Trophoblast cell (in vitro differentiated cells and primary cell): ENCODE data around the gene C10orf71.

Experiments used
- DNase-seq, 2 donors: peaks; one replicate each; pipeline ENCODE4 v3.0.0-alpha.2; 2016
- H2AFZ ChIP-seq: 2 replicates; pipeline ENCODE4 v1.6.1; 2013; ENCODE audit warnings: low read length, moderate library complexity, mild to moderate bottlenecking; ENCODE audit not compliant: insufficient read depth, poor library complexity
- H2AK5ac ChIP-seq: 2 replicates; pipeline ENCODE4 v1.6.1; 2013; ENCODE audit warnings: mild to moderate bottlenecking, low read length
- H2BK120ac ChIP-seq: 2 replicates; pipeline ENCODE4 v1.6.1; 2013; ENCODE audit warnings: low read length, mild to moderate bottlenecking, moderate library complexity; ENCODE audit not compliant: insufficient read depth, poor library complexity
- H2BK12ac ChIP-seq: 2 replicates; pipeline ENCODE4 v1.6.1; 2013; ENCODE audit warnings: mild to moderate bottlenecking, low read length, moderate library complexity
- H2BK5ac ChIP-seq: 2 replicates; pipeline ENCODE4 v1.6.1; 2013; ENCODE audit warnings: low read length, low read depth, moderate library complexity, mild to moderate bottlenecking; ENCODE audit not compliant: poor library complexity
- H3K14ac ChIP-seq: 2 replicates; pipeline ENCODE4 v1.6.1; 2013; ENCODE audit warnings: mild to moderate bottlenecking, low read length
- H3K18ac ChIP-seq: 2 replicates; pipeline ENCODE4 v1.6.1; 2013; ENCODE audit warnings: mild to moderate bottlenecking, low read length
- H3K23ac ChIP-seq: 2 replicates; pipeline ENCODE4 v1.6.1; 2013; ENCODE audit warnings: low read length
- H3K27ac ChIP-seq: 2 replicates; pipeline ENCODE4 v1.5.1; 2013; ENCODE audit warnings: low read depth, mild to moderate bottlenecking, inconsistent platforms, low read length, moderate library complexity
- H3K27me3 ChIP-seq: 2 replicates; pipeline ENCODE4 v1.6.1; 2013; ENCODE audit warnings: inconsistent platforms, mild to moderate bottlenecking, low read length, moderate library complexity; ENCODE audit not compliant: insufficient read depth
- H3K36me3 ChIP-seq, 2 experiments: 1 replicate in 1 of 2; 2 replicates in 1 of 2; pipeline ENCODE4 v1.6.1; 2013; ENCODE audit warnings: low read length in 2 of 2, mild to moderate bottlenecking in 2 of 2, moderate library complexity in 1 of 2; ENCODE audit not compliant: insufficient read depth in 2 of 2, control insufficient read depth in 1 of 2
- H3K4ac ChIP-seq: 2 replicates; pipeline ENCODE4 v1.6.1; 2013; ENCODE audit warnings: low read depth, mild to moderate bottlenecking, low read length, moderate library complexity
- H3K4me1 ChIP-seq, 2 experiments: 1 replicate in 1 of 2; 2 replicates in 1 of 2; pipeline ENCODE4 v1.6.1; 2013; ENCODE audit warnings: low read length in 2 of 2, mild to moderate bottlenecking in 2 of 2, moderate library complexity in 1 of 2; ENCODE audit not compliant: insufficient read depth in 2 of 2, control insufficient read depth in 1 of 2
- H3K4me2 ChIP-seq: 2 replicates; pipeline ENCODE4 v1.6.1; 2013; ENCODE audit warnings: inconsistent platforms, mild to moderate bottlenecking, low read length, moderate library complexity
- H3K4me3 ChIP-seq: 2 replicates; pipeline ENCODE4 v1.5.1; 2013; ENCODE audit warnings: mild to moderate bottlenecking, low read depth, low read length, inconsistent platforms
- H3K79me1 ChIP-seq: one replicate; pipeline ENCODE4 v1.6.1; 2013; ENCODE audit warnings: low read length
- H3K79me2 ChIP-seq: 2 replicates; pipeline ENCODE4 v1.6.1; 2013; ENCODE audit warnings: low read length, mild to moderate bottlenecking; ENCODE audit not compliant: control insufficient read depth, insufficient read depth, poor library complexity
- H3K9ac ChIP-seq: 2 replicates; pipeline ENCODE4 v1.6.1; 2013; ENCODE audit warnings: mild to moderate bottlenecking, low read length
- H3K9me3 ChIP-seq: 2 replicates; pipeline ENCODE4 v1.6.1; 2013; ENCODE audit warnings: low read depth, mild to moderate bottlenecking, control low read depth, inconsistent platforms, low read length; ENCODE audit not compliant: insufficient read depth
- H4K12ac ChIP-seq: 2 replicates; pipeline ENCODE4 v1.6.1; 2013; ENCODE audit warnings: low read depth, mild to moderate bottlenecking, low read length, moderate library complexity
- H4K8ac ChIP-seq: 2 replicates; pipeline ENCODE4 v1.6.1; 2013; ENCODE audit warnings: low read depth, mild to moderate bottlenecking, low read length, moderate library complexity
- H4K91ac ChIP-seq: one replicate; pipeline ENCODE4 v1.6.1; 2013; ENCODE audit warnings: low read depth, mild to moderate bottlenecking, low read length, moderate library complexity
- WGBS: extraction: QIAGEN DNeasy Blood & Tissue Kit; methylation state at CpG from one replicate; pipeline ENCODE4 v1.1.7; 2013; ENCODE audit warnings: missing lambda C conversion rate; ENCODE audit not compliant: insufficient read length, insufficient coverage; ENCODE audit errors: extremely low coverage; 5-methylcytosine and 5-hydroxymethylcytosine counted together

The C10orf71 gene

DNA sequence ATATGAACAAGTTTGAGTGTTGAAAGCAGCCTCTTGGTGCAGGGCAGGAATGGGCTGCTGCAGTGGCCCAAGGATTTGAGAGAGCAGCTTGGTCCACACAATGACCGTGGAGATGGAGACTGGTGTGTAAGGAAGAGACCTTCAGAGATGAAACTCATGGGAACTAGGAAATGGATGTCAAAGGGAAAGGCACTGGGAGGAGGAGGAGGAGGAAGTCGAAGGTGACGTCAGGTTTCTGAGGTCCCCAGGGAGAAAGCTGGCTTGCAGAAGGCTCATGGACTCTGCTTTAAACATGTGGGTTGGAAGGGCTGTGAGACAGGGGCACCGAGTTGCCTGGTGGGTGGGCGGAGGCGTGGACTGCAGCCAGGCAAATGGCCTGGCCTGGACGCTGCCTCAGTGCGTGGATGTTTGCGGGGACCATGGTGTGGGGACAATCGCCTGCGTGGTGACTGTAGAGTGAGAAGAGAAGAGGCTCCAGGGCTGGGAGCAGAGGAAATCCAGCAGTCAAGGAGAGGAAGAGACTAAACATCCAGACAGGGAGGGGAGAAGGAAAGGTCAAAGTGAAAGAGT lies 14.6 kb downstream of the C10orf71 start:
- H4K12ac ChIP-seq, result no peak overlapping the region
- no peak overlapping the region for H3K18ac ChIP-seq
- H3K4me3 ChIP-seq, result no peak overlapping the region
- H3K27ac ChIP-seq, result no peak overlapping the region
- no peak overlapping the region for H2BK5ac ChIP-seq
- H2BK120ac ChIP-seq, result no peak overlapping the region
- no peak overlapping the region for H2AK5ac ChIP-seq
- no peaks in the 10 kb centered on the region for H3K36me3 ChIP-seq
- no peaks in the 10 kb centered on the region for H3K4me1 ChIP-seq
- no peak for DNase-seq
- H3K4me2 ChIP-seq, result no peak overlapping the region
- H3K9ac ChIP-seq, result no peak overlapping the region
- no peak overlapping the region for H4K8ac ChIP-seq
- no peak overlapping the region for H4K91ac ChIP-seq
- no peak overlapping the region for H2BK12ac ChIP-seq
- peaks cover 5% of the 10 kb centered on the region for H3K9me3 ChIP-seq
- no peak overlapping the region for H3K4ac ChIP-seq
- H3K27me3 ChIP-seq, result peaks cover 4% of the 10 kb centered on the region
- no CpG with 5 or more reads among the region's 11 CpGs for WGBS
- H2AFZ ChIP-seq, result no peak overlapping the region
- H3K23ac ChIP-seq, result no peak overlapping the region
- H3K79me2 ChIP-seq, result no peaks in the 10 kb centered on the region
- H3K79me1 ChIP-seq, result no peaks in the 10 kb centered on the region
- no peak overlapping the region for H3K14ac ChIP-seq

DNA sequence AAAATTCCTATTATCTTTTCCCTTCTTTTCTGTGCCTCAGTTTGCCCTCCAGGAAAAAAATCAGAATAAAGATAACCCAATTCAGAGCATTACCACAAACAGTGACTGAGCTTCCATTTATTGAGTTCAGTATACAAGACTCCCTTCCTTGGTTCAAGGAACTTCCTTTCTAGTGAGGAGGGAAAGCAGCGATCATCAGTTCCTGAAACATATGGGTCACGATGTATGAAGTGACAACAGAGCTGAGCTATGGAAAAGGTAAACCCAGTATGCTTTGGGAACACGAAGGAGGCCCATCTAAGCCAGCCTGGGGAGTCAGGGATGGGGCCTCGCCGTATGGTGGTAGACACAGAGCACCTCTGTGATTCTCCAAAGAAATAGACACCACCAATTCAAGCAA lies 15.8 kb downstream of the C10orf71 start:
- Histone ChIP-seq H2AK5ac (no peak overlapping the region), H3K9ac (no peak overlapping the region), H4K8ac (no peak overlapping the region), H3K79me2 (no peaks in the 10 kb centered on the region), H4K12ac (no peak overlapping the region), H2BK12ac (no peak overlapping the region), H3K79me1 (no peaks in the 10 kb centered on the region), H2BK120ac (no peak overlapping the region), H3K4me2 (no peak overlapping the region), H3K4ac (no peak overlapping the region), H4K91ac (no peak overlapping the region), H3K36me3 (no peaks in the 10 kb centered on the region), H3K18ac (no peak overlapping the region), H2AFZ (no peak overlapping the region), H3K23ac (no peak overlapping the region), H3K4me1 (no peaks in the 10 kb centered on the region), H3K4me3 (no peak overlapping the region), H3K9me3 (peaks cover 4% of the 10 kb centered on the region), H3K14ac (no peak overlapping the region), H3K27ac (no peak overlapping the region), H2BK5ac (no peak overlapping the region), H3K27me3 (peaks cover 4% of the 10 kb centered on the region)
- no peak for DNase-seq
- WGBS, result no CpG with 5 or more reads among the region's 5 CpGs

DNA sequence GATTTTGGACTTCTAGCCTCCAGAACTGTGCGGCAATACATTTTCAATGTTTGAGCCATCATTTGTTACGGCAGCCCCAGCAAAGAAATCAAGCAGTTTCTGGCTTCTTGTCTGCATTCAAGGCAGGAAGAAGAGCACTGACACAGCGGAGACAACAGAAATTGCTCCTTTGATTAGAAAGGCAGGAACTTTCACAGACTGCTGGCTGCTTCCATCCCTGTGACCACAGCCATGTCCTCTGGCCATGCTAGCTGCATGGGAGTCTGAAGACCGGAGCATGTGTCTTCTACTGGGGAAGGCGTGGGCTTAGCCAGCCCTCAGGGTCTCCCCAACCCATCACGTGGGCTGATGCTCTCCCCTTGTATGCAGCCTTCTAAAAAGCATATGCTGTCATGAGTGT lies 19.1 kb downstream of the C10orf71 start:
- Histone ChIP-seq H4K12ac (no peak overlapping the region), H3K4ac (no peak overlapping the region), H3K4me2 (no peak overlapping the region), H2BK5ac (no peak overlapping the region), H3K18ac (no peak overlapping the region), H4K8ac (no peak overlapping the region), H2AFZ (no peak overlapping the region), H3K14ac (no peak overlapping the region), H2BK120ac (no peak overlapping the region), H3K9me3 (peaks cover 2% of the 10 kb centered on the region), H2AK5ac (no peak overlapping the region), H3K36me3 (no peaks in the 10 kb centered on the region), H3K4me1 (no peaks in the 10 kb centered on the region), H3K27me3 (peaks cover 4% of the 10 kb centered on the region), H3K9ac (no peak overlapping the region), H3K4me3 (peak overlapping the region; percentile 14), H3K79me2 (no peaks in the 10 kb centered on the region), H4K91ac (no peak overlapping the region), H2BK12ac (no peak overlapping the region), H3K23ac (no peak overlapping the region), H3K27ac (no peak overlapping the region), H3K79me1 (no peaks in the 10 kb centered on the region)
- no CpG with 5 or more reads among the region's 6 CpGs for WGBS
- DNase-seq, result no peak

DNA sequence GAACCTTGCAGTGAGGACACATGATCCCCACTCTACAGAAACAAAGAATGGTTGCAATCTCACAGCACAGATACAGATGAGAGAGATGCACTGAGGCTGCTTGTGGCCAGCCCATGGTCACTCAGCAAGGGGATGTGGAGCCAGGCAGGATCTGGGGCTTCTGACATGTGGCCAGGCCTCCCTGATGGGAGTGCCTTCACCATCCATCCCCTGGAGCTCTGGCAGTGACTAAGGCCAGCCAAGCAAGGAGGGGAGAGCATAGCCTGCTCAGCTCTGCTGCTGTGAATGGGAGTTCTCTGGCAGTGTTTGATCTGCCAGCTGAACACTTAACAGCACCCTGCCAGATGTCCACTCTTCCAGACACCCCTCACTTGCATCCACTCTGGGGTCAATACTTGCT lies 19.8 kb downstream of the C10orf71 start:
- Histone ChIP-seq H3K79me1 (no peaks in the 10 kb centered on the region), H2BK5ac (no peak overlapping the region), H2AFZ (no peak overlapping the region), H3K9ac (no peak overlapping the region), H3K4me2 (no peak overlapping the region), H3K36me3 (no peaks in the 10 kb centered on the region), H3K18ac (no peak overlapping the region), H4K8ac (no peak overlapping the region), H3K27ac (no peak overlapping the region), H3K4me3 (no peak overlapping the region), H3K4ac (no peak overlapping the region), H3K4me1 (no peaks in the 10 kb centered on the region), H3K14ac (no peak overlapping the region), H4K91ac (no peak overlapping the region), H3K9me3 (peaks cover 2% of the 10 kb centered on the region), H2BK12ac (no peak overlapping the region), H2AK5ac (no peak overlapping the region), H4K12ac (no peak overlapping the region), H3K79me2 (no peaks in the 10 kb centered on the region), H3K27me3 (peaks cover 2% of the 10 kb centered on the region), H3K23ac (no peak overlapping the region), H2BK120ac (no peak overlapping the region)
- DNase-seq, result no peak
